ENCODE results near the gene HACE1. TPM values are rescaled to one million over a fixed set of nuclear protein-coding genes. Genes with fewer than 3 reads are reported as not detected.
A peak's percentile ranks its signal among the peaks of the same experiment; 100 is the strongest.

HACE1 gene
- total RNA-seq, 1 donor = 16.6 TPM

DNA sequence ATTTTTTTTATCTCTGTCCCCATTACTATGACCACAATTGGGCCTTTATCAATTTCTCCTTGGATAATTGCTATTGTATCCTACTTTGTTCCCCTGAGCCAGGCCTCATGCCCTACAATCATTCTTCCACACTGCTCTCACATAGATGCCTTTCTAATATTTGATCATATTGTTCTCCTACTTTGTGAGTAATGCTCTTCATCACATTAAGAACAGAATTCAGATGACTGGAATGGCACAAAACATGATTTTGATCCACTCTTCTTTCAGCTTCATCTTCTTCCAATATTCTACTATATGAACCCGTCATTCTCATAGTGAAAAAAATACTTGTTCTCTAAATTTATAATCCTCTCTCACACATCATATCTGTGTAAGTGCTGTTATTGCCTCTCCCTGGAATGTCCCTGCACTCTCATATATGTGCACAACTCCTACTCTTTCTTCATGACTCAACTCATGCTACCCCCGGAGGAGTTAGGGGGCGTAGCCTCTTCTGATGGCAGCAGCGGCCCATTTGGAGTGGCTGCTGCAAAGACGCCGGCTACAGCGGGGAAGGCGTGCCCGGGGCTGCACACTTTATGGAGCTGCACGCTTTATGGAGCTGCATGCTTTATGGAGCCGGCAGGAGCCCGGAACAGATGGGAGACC, 25.3 kb upstream of the HACE1 start:
- H2AFZ ChIP-seq (ENCODE audit: low read length) = no peak overlapping the region
- no peak overlapping the region for H3K4me2 ChIP-seq (ENCODE audit: insufficient read depth, low read length)
- H3K4me1 ChIP-seq (ENCODE audit: insufficient read depth, low read length) = no peaks in the 10 kb centered on the region
- no peaks in the 10 kb centered on the region for H4K20me1 ChIP-seq (ENCODE audit: insufficient read depth, low read length)
- H3K36me3 ChIP-seq (ENCODE audit: insufficient read depth, low read length) = no peaks in the 10 kb centered on the region
- H3K27ac ChIP-seq (ENCODE audit: low read depth, low read length) = no peak overlapping the region
- no peaks in the 10 kb centered on the region for H3K9me3 ChIP-seq (ENCODE audit: low read depth, low read length)
- H3K79me2 ChIP-seq (ENCODE audit: insufficient read depth, low read length) = no peaks in the 10 kb centered on the region
- TF ChIP-seq, protein P1, sequence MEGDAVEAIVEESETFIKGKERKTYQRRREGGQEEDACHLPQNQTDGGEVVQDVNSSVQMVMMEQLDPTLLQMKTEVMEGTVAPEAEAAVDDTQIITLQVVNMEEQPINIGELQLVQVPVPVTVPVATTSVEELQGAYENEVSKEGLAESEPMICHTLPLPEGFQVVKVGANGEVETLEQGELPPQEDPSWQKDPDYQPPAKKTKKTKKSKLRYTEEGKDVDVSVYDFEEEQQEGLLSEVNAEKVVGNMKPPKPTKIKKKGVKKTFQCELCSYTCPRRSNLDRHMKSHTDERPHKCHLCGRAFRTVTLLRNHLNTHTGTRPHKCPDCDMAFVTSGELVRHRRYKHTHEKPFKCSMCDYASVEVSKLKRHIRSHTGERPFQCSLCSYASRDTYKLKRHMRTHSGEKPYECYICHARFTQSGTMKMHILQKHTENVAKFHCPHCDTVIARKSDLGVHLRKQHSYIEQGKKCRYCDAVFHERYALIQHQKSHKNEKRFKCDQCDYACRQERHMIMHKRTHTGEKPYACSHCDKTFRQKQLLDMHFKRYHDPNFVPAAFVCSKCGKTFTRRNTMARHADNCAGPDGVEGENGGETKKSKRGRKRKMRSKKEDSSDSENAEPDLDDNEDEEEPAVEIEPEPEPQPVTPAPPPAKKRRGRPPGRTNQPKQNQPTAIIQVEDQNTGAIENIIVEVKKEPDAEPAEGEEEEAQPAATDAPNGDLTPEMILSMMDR (IDR thresholded peaks at IDR 0.05; ENCODE audit: extremely low read depth, low read depth, low read length) = no peak
- H3K27me3 ChIP-seq (ENCODE audit: insufficient read depth, low read length) = no peaks in the 10 kb centered on the region
- no peak for DNase-seq (ENCODE audit: insufficient read length, low spot score, missing footprints)
- H3K4me3 ChIP-seq (ENCODE audit: insufficient read depth, low read length) = no peak overlapping the region

DNA sequence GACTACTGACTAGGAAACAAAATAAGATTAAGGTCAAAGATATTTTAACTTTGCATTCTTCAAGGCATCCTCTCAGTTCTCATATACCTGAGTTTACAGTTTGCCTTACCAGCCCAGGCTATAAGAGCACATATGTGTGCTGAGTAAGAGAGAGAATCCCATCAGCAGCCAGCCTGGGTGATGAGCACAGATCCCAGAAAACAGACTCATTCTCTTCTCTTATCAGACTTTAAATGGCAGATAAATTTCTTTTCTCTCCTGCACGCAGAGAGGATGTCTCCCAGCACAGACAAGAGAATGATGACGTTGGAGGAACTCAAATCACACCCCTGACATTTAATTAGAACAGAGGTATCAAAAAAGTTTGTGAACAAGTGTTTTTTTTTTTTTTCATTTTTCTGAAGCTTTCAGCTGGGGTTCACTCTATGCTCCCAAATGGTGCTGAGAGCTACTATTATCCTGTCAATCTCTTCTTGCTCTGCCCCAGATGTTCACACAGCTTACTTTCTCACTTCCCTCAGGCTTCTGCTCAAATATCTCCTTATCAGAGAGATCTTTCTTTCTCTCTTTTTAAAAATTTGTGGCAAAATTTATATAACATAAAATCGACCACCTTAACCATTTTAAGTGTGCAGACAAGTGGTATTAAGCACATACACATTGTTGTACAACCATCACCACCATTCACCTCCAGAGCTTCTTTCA, 22.4 kb upstream of the HACE1 start:
- Histone ChIP-seq H4K20me1 (ENCODE audit: insufficient read depth, low read length) (no peaks in the 10 kb centered on the region), H2AFZ (ENCODE audit: low read length) (no peak overlapping the region), H3K79me2 (ENCODE audit: insufficient read depth, low read length) (no peaks in the 10 kb centered on the region), H3K4me3 (ENCODE audit: insufficient read depth, low read length) (no peak overlapping the region), H3K4me1 (ENCODE audit: insufficient read depth, low read length) (no peaks in the 10 kb centered on the region), H3K9me3 (ENCODE audit: low read depth, low read length) (no peaks in the 10 kb centered on the region), H3K4me2 (ENCODE audit: insufficient read depth, low read length) (no peak overlapping the region), H3K27me3 (ENCODE audit: insufficient read depth, low read length) (no peaks in the 10 kb centered on the region), H3K27ac (ENCODE audit: low read depth, low read length) (no peak overlapping the region), H3K36me3 (ENCODE audit: insufficient read depth, low read length) (no peaks in the 10 kb centered on the region)
- TF ChIP-seq, protein P1 (IDR thresholded peaks at IDR 0.05; ENCODE audit: extremely low read depth, low read depth, low read length) = no peak
- no peak for DNase-seq (ENCODE audit: insufficient read length, low spot score, missing footprints)

DNA sequence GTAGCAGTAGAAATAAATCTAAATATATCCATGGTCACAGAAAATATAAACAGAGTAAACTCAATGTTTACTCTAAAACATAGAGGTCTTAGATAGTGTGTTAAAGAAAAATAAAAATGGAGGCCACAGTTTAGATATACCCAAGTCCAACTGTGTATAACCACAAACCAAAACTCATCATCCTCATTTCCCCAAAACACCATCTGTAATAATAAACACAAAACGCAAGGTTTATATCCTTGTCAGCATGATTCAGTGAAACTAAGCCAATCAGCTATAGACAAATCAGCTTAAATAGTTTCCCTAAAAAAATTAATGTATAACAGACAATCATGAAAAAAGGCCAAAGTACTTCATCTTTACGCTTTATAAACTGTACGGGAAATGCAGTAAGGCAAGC, 2.7 kb upstream of the HACE1 start:
- Histone ChIP-seq H3K4me1 (ENCODE audit: insufficient read depth, low read length) (peaks cover 6% of the 10 kb centered on the region), H3K4me3 (ENCODE audit: insufficient read depth, low read length) (no peak overlapping the region), H2AFZ (ENCODE audit: low read length) (no peak overlapping the region), H3K36me3 (ENCODE audit: insufficient read depth, low read length) (no peaks in the 10 kb centered on the region), H4K20me1 (ENCODE audit: insufficient read depth, low read length) (no peaks in the 10 kb centered on the region), H3K9me3 (ENCODE audit: low read depth, low read length) (no peaks in the 10 kb centered on the region), H3K4me2 (ENCODE audit: insufficient read depth, low read length) (no peak overlapping the region), H3K27ac (ENCODE audit: low read depth, low read length) (no peak overlapping the region), H3K79me2 (ENCODE audit: insufficient read depth, low read length) (peaks cover 14% of the 10 kb centered on the region), H3K27me3 (ENCODE audit: insufficient read depth, low read length) (no peaks in the 10 kb centered on the region)
- DNase-seq (ENCODE audit: insufficient read length, low spot score, missing footprints) = no peak
- TF ChIP-seq, protein P1 (IDR thresholded peaks at IDR 0.05; ENCODE audit: extremely low read depth, low read depth, low read length) = no peak

DNA sequence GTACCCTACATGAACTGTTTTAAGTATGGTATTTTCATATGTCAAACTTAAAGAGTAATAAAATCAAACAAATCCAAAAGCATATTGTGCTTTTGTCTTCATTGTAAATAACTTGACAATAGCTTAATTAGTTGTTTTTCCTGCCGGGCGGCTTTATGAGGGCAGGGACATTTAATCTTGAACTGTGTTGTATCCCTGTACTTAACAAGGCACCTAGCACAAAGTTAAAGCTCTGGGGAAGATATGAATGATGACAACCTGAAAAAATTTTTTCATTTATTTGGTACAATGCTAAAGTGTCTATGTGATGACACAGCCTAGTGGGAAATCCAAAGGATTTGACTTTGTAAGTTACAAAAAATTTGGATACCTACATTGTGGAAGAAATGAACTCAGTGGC, 502 bp upstream of the HACE1 start:
- Histone ChIP-seq H3K36me3 (ENCODE audit: insufficient read depth, low read length) (no peaks in the 10 kb centered on the region), H3K27me3 (ENCODE audit: insufficient read depth, low read length) (no peaks in the 10 kb centered on the region), H3K4me1 (ENCODE audit: insufficient read depth, low read length) (peaks cover 11% of the 10 kb centered on the region), H2AFZ (ENCODE audit: low read length) (peak overlapping the region; percentile 89), H3K4me2 (ENCODE audit: insufficient read depth, low read length) (peak overlapping the region; percentile 76), H3K9me3 (ENCODE audit: low read depth, low read length) (no peaks in the 10 kb centered on the region), H3K27ac (ENCODE audit: low read depth, low read length) (peak overlapping the region; percentile 24), H3K4me3 (ENCODE audit: insufficient read depth, low read length) (peak overlapping the region; percentile 90), H4K20me1 (ENCODE audit: insufficient read depth, low read length) (no peaks in the 10 kb centered on the region), H3K79me2 (ENCODE audit: insufficient read depth, low read length) (peaks cover 22% of the 10 kb centered on the region)
- DNase-seq (ENCODE audit: insufficient read length, low spot score, missing footprints) = no peak
- TF ChIP-seq, protein P1 (IDR thresholded peaks at IDR 0.05; ENCODE audit: extremely low read depth, low read depth, low read length) = no peak

Data from osteoblast (primary cell).